Measurements from ENCODE around the gene SERPINA12.

SERPINA12 gene

GRCh38 chr14:94464290-94464689 is 45.0 kb downstream of the SERPINA12 start:
- no peak for DNase-seq (ENCODE audit: low spot score)

- no peak for DNase-seq (ENCODE audit: low spot score)
These were observed 46.3 kb downstream of the SERPINA12 start for GRCh38 chr14:94462763-94463572.

- DNase-seq (ENCODE audit: low spot score): no peak
These were observed 47.1 kb downstream of the SERPINA12 start for GRCh38 chr14:94462219-94462551.

GRCh38 chr14:94461526-94462218 is 47.6 kb downstream of the SERPINA12 start:
- no peak for DNase-seq (ENCODE audit: low spot score)

- peak; percentile 47 for DNase-seq (ENCODE audit: low spot score)
These were observed 48.4 kb downstream of the SERPINA12 start for GRCh38 chr14:94460631-94461416.

- DNase-seq (ENCODE audit: low spot score): no peak
These were observed 50.6 kb downstream of the SERPINA12 start for GRCh38 chr14:94458558-94459205.

- no peak for DNase-seq (ENCODE audit: low spot score)
These were observed 51.2 kb downstream of the SERPINA12 start for GRCh38 chr14:94458096-94458495.

GRCh38 chr14:94455928-94456327 is 53.3 kb downstream of the SERPINA12 start:
- no peak for DNase-seq (ENCODE audit: low spot score)

- DNase-seq (ENCODE audit: low spot score): no peak
These were observed 57.4 kb downstream of the SERPINA12 start for GRCh38 chr14:94451826-94452225.

GRCh38 chr14:94451091-94451771 is 58.0 kb downstream of the SERPINA12 start:
- DNase-seq (ENCODE audit: low spot score): peak; percentile 66

GRCh38 chr14:94450722-94451090 is 58.6 kb downstream of the SERPINA12 start:
- DNase-seq (ENCODE audit: low spot score): no peak

GRCh38 chr14:94449930-94450329 is 59.3 kb downstream of the SERPINA12 start:
- DNase-seq (ENCODE audit: low spot score): no peak

- DNase-seq (ENCODE audit: low spot score): no peak
These were observed 61.0 kb downstream of the SERPINA12 start for GRCh38 chr14:94448071-94448808.

GRCh38 chr14:94447206-94447605 is 62.1 kb downstream of the SERPINA12 start:
- no peak for DNase-seq (ENCODE audit: low spot score)

GRCh38 chr14:94446126-94446525 is 63.1 kb downstream of the SERPINA12 start:
- no peak for DNase-seq (ENCODE audit: low spot score)

- no peak for DNase-seq (ENCODE audit: low spot score)
These were observed 64.3 kb downstream of the SERPINA12 start for GRCh38 chr14:94445003-94445402.

- no peak for DNase-seq (ENCODE audit: low spot score)
These were observed 67.6 kb downstream of the SERPINA12 start for GRCh38 chr14:94441531-94442205.

- DNase-seq (ENCODE audit: low spot score): no peak
These were observed 68.1 kb downstream of the SERPINA12 start for GRCh38 chr14:94441130-94441529.

GRCh38 chr14:94439453-94440057 is 69.7 kb downstream of the SERPINA12 start:
- peak; percentile 34 for DNase-seq (ENCODE audit: low spot score)
